Ishikawa (cell line): ENCODE measurements around the gene RXFP3.

Source experiments
- CEBPB ChIP-seq: IDR thresholded peaks from 2 replicates; pipeline ENCODE4 v1.6.1; 2012
- EGR1 ChIP-seq: IDR thresholded peaks from 2 replicates; pipeline ENCODE4 v1.6.1; 2012
- EP300 ChIP-seq: IDR thresholded peaks from 2 replicates; pipeline ENCODE4 v1.6.1; 2012; ENCODE audit warnings: borderline replicate concordance
- NFIC ChIP-seq: IDR thresholded peaks from 2 replicates; pipeline ENCODE4 v1.6.1; 2012
- TAF1 ChIP-seq: IDR thresholded peaks from 2 replicates; pipeline ENCODE4 v1.6.1; 2012; ENCODE audit warnings: low read depth, mild to moderate bottlenecking
- TCF12 ChIP-seq: IDR thresholded peaks from 2 replicates; pipeline ENCODE4 v1.6.1; 2012; ENCODE audit warnings: low read depth
- TEAD4 ChIP-seq: IDR thresholded peaks from 2 replicates; pipeline ENCODE4 v1.6.1; 2012
- YY1 ChIP-seq: IDR thresholded peaks from 2 replicates; pipeline ENCODE4 v1.6.1; 2012; ENCODE audit warnings: low read depth

GRCh38 chr5:33933723-33934169 lies 2.4 kb upstream of the RXFP3 start:
- TF ChIP-seq YY1 (no peak), TCF12 (no peak), TEAD4 (no peak), EGR1 (no peak), NFIC (no peak), EP300 (no peak), TAF1 (no peak), CEBPB (no peak)
